MG63 (cell line): ENCODE measurements around the gene COL5A2. TPM values are rescaled to one million over a fixed set of nuclear protein-coding genes. Genes with fewer than 3 reads are reported as not detected.

Experiments
- DNase-seq: peaks from one replicate; pipeline ENCODE4 v3.0.0-alpha.2; 2020
- H3K27me3 ChIP-seq: fragments of 250-450 bp; sonication (Bioruptor Pico); 2 replicates; pipeline ENCODE4 v1.5.1; 2020; ENCODE audit warnings: mild to moderate bottlenecking, moderate library complexity
- H3K36me3 ChIP-seq: fragments of 250-450 bp; sonication (Bioruptor Pico); 2 replicates; pipeline ENCODE4 v1.5.1; 2020; ENCODE audit warnings: mild to moderate bottlenecking, moderate library complexity
- H3K4me3 ChIP-seq: fragments of 250-450 bp; sonication (Bioruptor Pico); 2 replicates; pipeline ENCODE4 v1.5.1; 2020; ENCODE audit warnings: mild to moderate bottlenecking, moderate library complexity
- H3K9me3 ChIP-seq: fragments of 250-450 bp; sonication (Bioruptor Pico); 2 replicates; pipeline ENCODE4 v1.5.1; 2020; ENCODE audit warnings: mild to moderate bottlenecking, moderate library complexity
- total RNA-seq: library from RNA; depleted of rRNA; stranded (reverse); fragments of >200 nt; shearing (Covaris generic); gene quantifications from 2 replicates; pipeline ENCODE4 v1.2.3, GENCODE V29; 2014; ENCODE audit warnings: low replicate concordance

Gene COL5A2
- total RNA-seq, 1 experiment from 2014 or later: 488 TPM

DNA sequence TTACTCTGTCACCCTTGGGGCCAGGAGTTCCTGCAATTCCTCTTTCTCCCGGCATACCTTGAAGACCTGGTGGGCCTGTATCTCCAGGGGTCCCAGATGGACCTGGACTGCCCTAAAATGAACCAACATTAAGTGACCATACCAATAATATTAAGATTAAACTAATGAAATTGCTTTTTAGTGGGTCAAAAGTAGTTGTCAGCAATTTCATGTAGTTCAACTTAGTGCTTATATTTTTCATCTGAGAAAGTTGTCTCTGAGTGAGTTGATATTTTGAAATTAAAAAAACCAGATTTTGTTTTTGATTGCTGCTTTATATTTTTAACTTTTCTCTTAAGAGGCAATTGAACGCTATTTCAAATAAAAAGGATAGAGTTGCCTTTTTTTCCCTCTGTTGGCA, 122.2 kb downstream of the COL5A2 start:
- H3K4me3 ChIP-seq: no peak overlapping the region
- peaks cover 89% of the 10 kb centered on the region for H3K36me3 ChIP-seq
- H3K9me3 ChIP-seq: no peaks in the 10 kb centered on the region
- H3K27me3 ChIP-seq: no peaks in the 10 kb centered on the region
- DNase-seq: no peak

DNA sequence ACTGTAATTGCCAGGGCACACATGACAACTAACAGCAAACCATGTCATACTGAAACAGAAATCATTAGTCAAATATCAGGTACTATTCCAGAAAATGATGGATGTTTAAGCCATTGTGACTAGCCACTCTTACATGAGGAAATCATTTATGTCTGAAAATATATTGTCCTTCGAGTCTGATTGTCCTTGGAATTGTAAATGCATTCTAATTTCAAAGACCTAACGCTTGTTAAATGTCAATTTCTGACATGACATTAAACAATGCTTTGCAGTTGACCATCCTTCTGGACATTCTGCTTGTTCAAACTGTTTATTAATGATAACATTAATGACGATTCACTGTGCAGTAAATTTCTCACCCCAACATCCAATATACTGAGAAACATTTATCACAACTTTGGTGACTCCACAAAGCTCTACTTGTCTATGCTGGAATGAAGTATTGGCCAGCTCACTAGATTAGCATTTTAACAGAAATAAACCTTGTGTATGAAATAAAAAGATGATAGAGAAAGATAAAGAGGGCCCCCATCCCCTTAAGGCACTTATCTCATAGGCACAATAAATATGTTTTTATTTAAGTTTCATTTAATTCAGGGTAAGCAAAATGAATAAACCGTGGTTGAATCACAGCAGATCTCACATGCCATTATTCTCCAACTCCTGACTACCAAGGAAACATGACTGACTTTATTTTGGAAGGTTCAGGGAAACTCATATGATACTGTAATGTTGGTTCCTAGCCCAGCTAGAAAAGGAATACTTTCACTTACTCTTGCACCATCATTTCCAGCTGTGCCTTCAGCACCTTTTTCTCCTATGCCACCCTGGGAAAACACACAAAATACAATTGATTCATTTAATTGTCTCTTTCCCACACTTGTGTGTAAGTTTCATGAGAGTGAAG, 123.1 kb downstream of the COL5A2 start:
- no peaks in the 10 kb centered on the region for H3K9me3 ChIP-seq
- no peak for DNase-seq
- H3K36me3 ChIP-seq: peaks cover 89% of the 10 kb centered on the region
- H3K27me3 ChIP-seq: no peaks in the 10 kb centered on the region
- H3K4me3 ChIP-seq: no peak overlapping the region

DNA sequence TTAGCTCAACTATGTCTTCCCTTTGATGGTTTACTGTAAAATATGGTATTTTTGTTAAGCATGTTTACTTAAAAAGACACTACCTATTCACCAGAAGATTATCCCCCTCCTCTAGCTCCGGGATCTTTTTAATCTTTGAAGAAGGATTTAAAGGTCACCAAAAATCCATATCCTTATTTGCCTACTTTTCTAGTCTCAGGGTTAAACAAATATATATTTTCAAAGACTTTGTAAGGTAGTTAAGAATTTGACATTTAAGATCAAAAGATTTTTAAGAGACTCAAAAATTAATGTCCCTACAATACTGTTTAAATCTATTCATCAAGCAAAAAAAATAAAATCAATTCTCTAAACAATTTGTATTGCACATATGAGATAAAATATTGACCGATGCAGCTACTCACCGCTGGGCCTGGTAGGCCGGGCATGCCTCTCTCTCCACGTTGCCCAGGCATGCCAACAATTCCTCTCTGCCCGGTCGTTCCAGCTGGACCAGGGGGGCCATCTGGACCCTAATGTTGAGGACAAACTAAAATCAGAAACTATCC, 129.3 kb downstream of the COL5A2 start:
- no peak overlapping the region for H3K4me3 ChIP-seq
- peaks cover 82% of the 10 kb centered on the region for H3K36me3 ChIP-seq
- H3K27me3 ChIP-seq: no peaks in the 10 kb centered on the region

DNA sequence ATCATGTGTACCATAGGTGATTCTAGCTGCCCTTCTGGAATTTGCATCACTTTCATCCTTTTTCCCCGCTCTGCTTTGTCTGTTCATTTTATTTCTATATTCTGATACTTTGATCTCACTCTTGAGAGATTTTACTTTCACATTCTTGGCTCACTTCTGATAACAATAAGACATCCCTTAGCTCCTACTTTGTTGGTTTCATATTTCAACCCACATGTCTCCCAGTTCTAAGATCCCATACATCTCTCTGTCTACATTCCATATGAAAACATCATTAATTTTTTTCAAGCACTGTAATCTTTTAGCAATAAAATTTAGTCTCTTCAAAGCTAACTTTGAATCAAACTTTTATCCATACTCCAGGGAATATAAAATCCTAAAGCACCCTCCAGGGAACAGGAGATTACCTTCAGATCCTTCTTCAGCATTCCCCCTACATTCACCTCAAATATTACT, 129.8 kb downstream of the COL5A2 start:
- Histone ChIP-seq H3K36me3 (peaks cover 80% of the 10 kb centered on the region), H3K9me3 (no peaks in the 10 kb centered on the region), H3K27me3 (no peaks in the 10 kb centered on the region), H3K4me3 (no peak overlapping the region)
- DNase-seq: no peak

More for the DNA sequence above, 129.3 kb downstream of the COL5A2 start:
- DNase-seq: no peak
- no peaks in the 10 kb centered on the region for H3K9me3 ChIP-seq

DNA sequence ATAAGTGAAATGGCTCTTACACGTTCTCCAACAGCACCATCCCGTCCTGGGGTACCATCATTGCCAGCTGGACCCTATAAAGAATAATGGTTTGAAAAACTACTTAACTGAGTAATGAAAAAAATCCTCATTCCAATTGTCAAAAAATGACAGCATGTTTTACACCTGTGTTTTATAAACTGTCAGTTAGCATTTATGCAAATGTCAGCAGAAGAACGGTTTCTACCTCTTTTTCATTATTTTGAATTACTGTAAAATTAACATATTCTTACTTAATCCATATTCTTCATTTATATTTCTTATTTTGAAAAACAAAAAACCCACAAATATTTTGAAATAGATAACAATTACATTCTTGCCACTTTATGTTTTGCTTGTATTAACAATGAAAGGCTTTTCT, 131.4 kb downstream of the COL5A2 start:
- H3K36me3 ChIP-seq: peaks cover 78% of the 10 kb centered on the region
- no peaks in the 10 kb centered on the region for H3K9me3 ChIP-seq
- DNase-seq: no peak
- H3K4me3 ChIP-seq: no peak overlapping the region
- no peaks in the 10 kb centered on the region for H3K27me3 ChIP-seq

DNA sequence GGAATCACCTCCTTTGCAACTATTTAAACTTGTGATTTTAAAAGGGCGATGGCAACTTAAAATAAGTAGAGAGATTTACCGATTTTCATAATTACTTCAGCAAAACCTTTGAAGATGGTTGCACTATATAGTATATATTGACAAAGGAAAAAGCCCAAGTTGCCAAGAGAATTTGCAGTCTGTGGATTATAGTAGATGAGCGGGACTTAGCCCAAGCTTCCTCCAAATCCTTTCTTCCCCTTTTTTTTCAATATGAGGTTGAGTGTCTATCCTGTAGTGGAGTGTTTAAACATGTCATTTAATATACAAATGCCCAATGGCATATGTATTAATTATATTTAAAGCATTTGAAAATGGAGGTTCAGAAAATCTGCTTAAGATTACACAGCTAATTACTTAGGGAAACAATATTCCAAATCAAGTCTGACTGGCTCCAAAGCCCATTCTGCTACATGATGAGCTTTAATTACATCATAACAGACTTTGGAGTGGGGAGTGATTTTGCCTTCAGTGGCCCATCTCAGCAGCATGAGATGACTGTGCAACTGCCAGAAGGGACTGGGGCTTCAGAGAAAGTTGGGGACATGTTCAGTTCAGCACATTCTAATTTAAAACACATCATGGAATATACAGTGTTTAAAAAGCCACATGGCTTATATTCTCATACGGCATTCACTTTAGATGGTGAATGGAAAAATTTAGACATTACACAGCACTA, 132.2 kb downstream of the COL5A2 start:
- Histone ChIP-seq H3K9me3 (no peaks in the 10 kb centered on the region), H3K36me3 (peaks cover 78% of the 10 kb centered on the region), H3K4me3 (no peak overlapping the region), H3K27me3 (no peaks in the 10 kb centered on the region)
- no peak for DNase-seq

DNA sequence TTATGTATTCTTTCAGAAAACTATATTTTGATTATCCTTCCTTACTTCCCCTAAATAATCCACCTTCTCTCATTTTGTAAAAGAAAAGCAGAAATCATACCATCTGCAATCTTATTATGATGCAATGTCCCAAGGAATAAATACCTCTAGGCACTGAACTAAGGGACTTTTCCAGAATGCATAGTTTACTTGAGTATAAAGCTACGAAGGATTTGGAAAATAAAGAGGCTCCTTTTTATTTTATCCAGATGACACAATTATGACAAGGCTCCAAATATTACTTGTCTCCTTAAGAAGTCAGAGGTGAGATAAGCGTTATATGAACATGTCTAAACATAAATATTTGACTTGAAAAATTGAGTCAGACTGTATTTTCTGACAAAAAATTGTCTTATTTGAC, 133.2 kb downstream of the COL5A2 start:
- H3K9me3 ChIP-seq: no peaks in the 10 kb centered on the region
- peaks cover 78% of the 10 kb centered on the region for H3K36me3 ChIP-seq
- no peak for DNase-seq
- H3K27me3 ChIP-seq: no peaks in the 10 kb centered on the region
- no peak overlapping the region for H3K4me3 ChIP-seq

DNA sequence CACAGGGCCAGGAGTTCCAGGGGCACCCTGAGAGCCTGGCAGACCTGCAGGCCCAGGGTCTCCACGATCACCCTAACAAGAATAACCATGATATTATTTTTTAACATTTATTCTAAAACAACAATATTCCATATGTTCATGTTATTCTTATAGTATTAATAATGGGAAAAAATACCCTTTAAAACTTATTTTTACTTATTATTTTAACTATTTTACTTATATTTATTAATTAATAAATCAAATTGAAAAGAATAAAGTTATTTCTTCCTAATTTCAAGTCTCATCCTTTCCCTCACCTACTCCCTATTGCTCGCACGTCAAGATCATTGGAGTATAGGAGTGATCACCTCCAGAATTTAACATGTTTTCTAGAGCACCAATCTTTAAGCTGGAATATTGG, 133.7 kb downstream of the COL5A2 start:
- H3K36me3 ChIP-seq: peaks cover 78% of the 10 kb centered on the region
- H3K4me3 ChIP-seq: no peak overlapping the region
- no peaks in the 10 kb centered on the region for H3K27me3 ChIP-seq
- H3K9me3 ChIP-seq: no peaks in the 10 kb centered on the region
- no peak for DNase-seq

DNA sequence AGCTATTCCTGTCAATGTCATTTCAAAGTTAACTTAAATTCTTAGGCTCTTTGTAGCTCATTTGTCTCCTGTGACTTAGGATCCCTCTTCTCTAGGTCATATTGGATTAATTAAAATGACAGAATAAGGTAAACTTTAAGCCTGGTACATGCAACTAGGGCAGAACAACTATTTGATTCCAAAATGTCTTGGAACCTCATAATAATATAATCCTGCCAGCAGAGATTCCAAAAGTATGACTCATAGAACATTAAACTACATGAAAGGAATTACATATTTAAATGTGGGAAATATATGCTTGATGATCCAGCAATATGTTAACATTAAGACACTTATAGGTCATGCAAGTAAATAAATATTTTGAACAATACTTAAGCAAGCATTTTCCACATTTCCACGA, 142.0 kb downstream of the COL5A2 start:
- no peak for DNase-seq
- H3K36me3 ChIP-seq: peaks cover 96% of the 10 kb centered on the region
- no peaks in the 10 kb centered on the region for H3K27me3 ChIP-seq
- H3K4me3 ChIP-seq: no peak overlapping the region
- no peaks in the 10 kb centered on the region for H3K9me3 ChIP-seq

DNA sequence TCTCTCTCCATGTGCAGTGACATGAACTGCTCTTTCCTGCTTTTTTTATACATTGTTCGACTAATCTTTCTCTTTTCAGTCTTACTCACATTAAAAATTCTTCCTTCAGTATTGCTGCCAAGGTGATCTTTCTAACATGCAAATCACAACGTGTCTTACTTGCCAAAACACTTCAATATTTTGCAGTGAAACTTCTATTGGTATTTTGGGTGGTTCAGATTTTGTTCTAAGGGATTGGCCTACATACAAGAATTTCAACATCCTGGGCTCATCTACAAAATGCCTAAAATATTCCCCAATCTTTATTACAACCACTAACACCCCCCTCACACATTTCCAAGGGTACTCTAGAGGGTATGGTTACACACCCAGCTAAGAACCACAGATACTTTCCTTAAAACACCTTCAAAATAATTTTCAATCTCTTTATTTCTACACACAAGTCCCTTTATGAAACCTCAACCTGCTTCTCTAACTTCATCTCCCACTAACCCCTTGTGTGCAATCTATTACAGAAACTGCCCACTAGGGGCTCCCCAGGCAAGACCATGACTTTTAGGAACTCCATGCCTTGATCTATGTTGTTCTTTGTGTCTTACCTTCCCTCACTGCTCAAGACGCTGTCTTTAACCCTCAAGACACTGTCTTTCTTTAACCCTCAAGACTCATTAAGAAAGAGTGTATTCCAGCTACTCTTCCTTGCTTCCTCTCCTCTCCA, 154.5 kb downstream of the COL5A2 start:
- no peak overlapping the region for H3K4me3 ChIP-seq
- DNase-seq: no peak
- H3K36me3 ChIP-seq: peaks cover 16% of the 10 kb centered on the region
- no peaks in the 10 kb centered on the region for H3K27me3 ChIP-seq
- no peaks in the 10 kb centered on the region for H3K9me3 ChIP-seq

DNA sequence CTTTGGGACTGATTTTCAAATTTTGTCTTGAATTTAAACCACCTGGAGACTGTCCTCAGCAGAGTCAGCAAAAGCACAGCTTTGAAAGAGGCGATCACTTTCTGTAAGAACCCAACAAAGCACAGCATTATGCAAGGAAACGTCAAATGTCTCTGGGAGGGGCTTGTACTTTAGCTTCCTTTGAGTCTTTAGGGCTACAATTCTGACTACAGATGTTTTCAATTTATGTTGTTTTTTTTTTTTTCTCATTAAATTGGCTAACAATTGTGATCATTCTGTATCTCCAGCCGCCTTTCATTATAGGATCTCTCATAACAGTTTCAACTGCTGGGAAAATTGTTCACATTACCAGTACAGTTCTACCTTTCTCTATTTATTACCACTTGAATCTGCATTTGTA, 157.1 kb downstream of the COL5A2 start:
- DNase-seq: no peak
- H3K4me3 ChIP-seq: no peak overlapping the region

DNA sequence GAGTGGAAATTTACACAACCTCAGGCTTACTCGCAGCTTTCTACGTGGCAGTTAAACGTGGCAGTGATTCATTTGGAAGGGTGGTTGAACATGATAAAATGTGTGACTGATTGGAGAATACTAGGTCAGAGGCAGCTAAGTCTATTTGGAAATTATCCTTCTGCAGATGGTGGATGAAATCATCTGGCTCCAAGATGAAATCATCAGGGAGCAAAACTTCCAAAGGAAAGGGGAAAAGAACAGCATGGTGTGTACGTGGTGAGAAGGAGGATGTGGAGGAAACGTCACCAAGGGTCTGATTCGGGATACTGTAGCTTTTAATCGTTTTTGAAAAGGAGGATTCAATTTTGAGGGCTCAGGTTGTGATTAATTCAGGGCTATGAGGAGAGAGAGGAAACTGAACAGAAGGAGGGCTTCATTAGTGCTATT, 157.5 kb downstream of the COL5A2 start:
- Histone ChIP-seq H3K9me3 (no peaks in the 10 kb centered on the region), H3K36me3 (peaks cover 16% of the 10 kb centered on the region), H3K4me3 (no peak overlapping the region), H3K27me3 (no peaks in the 10 kb centered on the region)
- DNase-seq: no peak

More for the DNA sequence above, 157.1 kb downstream of the COL5A2 start:
- no peaks in the 10 kb centered on the region for H3K27me3 ChIP-seq
- no peaks in the 10 kb centered on the region for H3K9me3 ChIP-seq
- H3K36me3 ChIP-seq: peaks cover 16% of the 10 kb centered on the region

DNA sequence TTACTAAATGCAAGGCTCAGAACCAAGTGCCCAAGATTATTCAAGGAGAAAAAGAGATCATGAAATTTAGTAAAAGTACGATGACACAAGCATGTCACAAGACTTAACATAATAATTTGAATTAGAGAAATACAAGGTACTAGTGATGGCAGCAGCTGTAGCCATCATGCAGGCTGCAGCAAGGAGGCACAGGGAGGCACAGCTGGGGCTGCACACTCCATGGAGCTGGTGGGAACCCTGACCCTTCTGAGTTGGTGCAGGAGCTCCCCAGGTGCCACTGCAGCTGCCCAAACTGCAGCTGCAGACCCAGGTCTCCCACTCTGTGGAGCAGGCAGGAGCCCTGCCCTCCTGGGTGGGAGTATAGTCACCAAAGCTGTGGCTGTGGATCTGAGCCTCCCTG, 159.4 kb downstream of the COL5A2 start:
- no peak for DNase-seq
- H3K9me3 ChIP-seq: no peaks in the 10 kb centered on the region
- peaks cover 8% of the 10 kb centered on the region for H3K36me3 ChIP-seq
- no peaks in the 10 kb centered on the region for H3K27me3 ChIP-seq
- H3K4me3 ChIP-seq: no peak overlapping the region

DNA sequence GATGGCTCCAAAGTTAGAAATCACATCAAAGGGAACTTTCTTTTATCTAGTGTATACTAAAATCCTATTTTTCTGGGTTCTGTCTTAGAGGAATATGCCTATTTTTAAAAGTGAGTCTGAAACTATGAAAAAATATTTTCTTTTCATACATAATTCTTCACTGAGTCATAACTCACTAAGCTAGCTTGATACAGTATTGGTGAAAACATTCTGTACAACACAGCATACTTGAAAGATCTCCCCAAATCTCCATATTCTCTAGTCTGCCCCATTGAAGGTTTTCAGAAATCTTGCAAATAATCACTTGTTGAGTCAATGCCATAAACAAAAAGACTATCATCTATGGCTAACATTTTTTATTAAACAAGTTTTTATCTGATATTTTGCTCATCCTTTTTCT, 160.9 kb downstream of the COL5A2 start:
- Histone ChIP-seq H3K4me3 (no peak overlapping the region), H3K27me3 (no peaks in the 10 kb centered on the region), H3K9me3 (no peaks in the 10 kb centered on the region), H3K36me3 (peaks cover 3% of the 10 kb centered on the region)
- DNase-seq: no peak

DNA sequence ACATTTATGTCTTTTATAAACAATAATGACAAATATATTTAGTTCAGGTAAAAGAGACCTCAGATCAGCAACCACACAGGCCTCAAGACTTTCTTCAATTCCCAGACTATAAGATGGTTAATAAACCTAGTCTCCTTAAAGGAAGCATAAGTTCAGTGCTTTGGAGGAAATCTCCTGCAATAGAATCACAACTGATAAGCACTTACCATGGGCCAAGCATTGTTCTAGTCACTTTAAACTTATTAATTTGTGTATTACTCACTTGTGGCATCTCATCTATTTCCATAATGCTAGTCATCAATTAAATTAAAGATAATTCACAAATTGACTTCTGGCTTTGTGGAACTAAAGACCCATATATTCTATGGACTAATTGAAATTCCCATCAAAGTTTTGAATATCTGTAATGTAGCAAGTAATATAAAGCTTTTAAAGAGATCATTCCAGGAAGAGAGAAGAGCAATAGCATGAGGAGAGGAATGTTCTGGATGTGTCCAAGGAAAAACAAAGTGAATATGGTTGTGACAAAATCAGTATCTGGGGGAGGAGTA, 163.2 kb downstream of the COL5A2 start:
- Histone ChIP-seq H3K27me3 (no peaks in the 10 kb centered on the region), H3K36me3 (peaks cover 4% of the 10 kb centered on the region), H3K4me3 (no peak overlapping the region), H3K9me3 (no peaks in the 10 kb centered on the region)
- DNase-seq: no peak

DNA sequence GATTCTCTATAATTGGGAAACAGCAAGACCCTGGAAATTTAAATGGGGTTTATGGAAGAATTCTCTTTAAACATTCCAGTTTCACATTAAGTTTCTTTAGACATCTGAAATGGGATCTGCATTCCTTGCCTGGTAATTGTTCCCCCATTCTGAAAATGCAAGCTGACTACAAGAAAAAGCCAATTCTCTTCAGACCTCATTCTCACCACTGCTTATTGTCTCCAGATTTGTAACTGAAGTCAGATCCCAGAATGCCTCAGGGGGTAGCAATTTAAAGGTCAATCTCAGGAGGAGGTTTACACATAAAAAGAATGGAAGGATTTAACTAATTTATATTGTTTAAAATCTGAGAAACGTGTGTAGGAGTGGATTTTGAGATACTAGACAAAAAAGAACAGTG, 164.2 kb downstream of the COL5A2 start:
- DNase-seq: no peak
- no peaks in the 10 kb centered on the region for H3K9me3 ChIP-seq
- H3K36me3 ChIP-seq: peaks cover 4% of the 10 kb centered on the region
- no peak overlapping the region for H3K4me3 ChIP-seq
- H3K27me3 ChIP-seq: no peaks in the 10 kb centered on the region
